Measurements from ENCODE around the gene MAP4K4. TPM values are rescaled to one million over a fixed set of nuclear protein-coding genes. Genes with fewer than 3 reads are reported as not detected.
A peak's percentile ranks its signal among the peaks of the same experiment; 100 is the strongest.

The MAP4K4 gene
- total and polyA plus RNA-seq, 2 experiments from 2014 or later: 59.1 to 84.4 TPM

DNA sequence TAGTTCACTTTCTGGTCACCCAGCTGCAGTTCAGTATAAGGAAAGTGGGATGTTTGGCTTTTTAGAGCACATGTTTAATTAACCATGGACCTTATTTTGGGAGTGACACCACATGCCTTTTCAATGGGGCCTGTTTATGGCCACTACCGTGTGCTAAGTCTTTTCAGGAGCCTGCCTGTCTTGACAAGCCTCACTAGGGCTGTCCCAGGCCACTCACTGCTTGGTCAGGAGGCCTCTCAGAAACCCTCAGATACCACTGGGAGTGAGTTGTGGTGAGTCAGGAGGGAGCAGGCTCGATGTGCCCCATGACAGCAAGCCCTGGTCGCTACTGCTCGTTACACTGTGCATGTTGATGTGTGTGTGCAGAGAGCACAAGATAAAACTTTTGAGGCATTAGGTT lies 123.0 kb downstream of the MAP4K4 start:
- WGBS (ENCODE audit: low lambda C conversion rate, missing lambda C conversion rate): 35% methylated on average over 4 of the region's 4 CpGs
- H3K4me2 ChIP-seq: no peak overlapping the region
- peaks cover 46% of the 10 kb centered on the region for H3K4me1 ChIP-seq (ENCODE audit: insufficient read depth)
- H4K20me1 ChIP-seq (ENCODE audit: insufficient read depth, poor library complexity, severe bottlenecking): peaks cover 38% of the 10 kb centered on the region
- DNase-seq (ENCODE audit: low spot score): peak; percentile 63
- peaks cover 96% of the 10 kb centered on the region for H3K79me2 ChIP-seq
- H3K9me3 ChIP-seq (ENCODE audit: low read depth): no peaks in the 10 kb centered on the region
- no peak overlapping the region for H2AFZ ChIP-seq
- no peak overlapping the region for H3K4me3 ChIP-seq
- TF ChIP-seq, protein P1, sequence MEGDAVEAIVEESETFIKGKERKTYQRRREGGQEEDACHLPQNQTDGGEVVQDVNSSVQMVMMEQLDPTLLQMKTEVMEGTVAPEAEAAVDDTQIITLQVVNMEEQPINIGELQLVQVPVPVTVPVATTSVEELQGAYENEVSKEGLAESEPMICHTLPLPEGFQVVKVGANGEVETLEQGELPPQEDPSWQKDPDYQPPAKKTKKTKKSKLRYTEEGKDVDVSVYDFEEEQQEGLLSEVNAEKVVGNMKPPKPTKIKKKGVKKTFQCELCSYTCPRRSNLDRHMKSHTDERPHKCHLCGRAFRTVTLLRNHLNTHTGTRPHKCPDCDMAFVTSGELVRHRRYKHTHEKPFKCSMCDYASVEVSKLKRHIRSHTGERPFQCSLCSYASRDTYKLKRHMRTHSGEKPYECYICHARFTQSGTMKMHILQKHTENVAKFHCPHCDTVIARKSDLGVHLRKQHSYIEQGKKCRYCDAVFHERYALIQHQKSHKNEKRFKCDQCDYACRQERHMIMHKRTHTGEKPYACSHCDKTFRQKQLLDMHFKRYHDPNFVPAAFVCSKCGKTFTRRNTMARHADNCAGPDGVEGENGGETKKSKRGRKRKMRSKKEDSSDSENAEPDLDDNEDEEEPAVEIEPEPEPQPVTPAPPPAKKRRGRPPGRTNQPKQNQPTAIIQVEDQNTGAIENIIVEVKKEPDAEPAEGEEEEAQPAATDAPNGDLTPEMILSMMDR (IDR thresholded peaks at IDR 0.05; ENCODE audit: poor library complexity): no peak
- no peak for TF ChIP-seq EZH2 (IDR thresholded peaks at IDR 0.05; ENCODE audit: borderline replicate concordance)
- no peaks in the 10 kb centered on the region for H3K36me3 ChIP-seq (replicated peaks; ENCODE audit: insufficient read depth, low read depth)
- H3K9me2 ChIP-seq (replicated peaks; ENCODE audit: insufficient read depth): no peaks in the 10 kb centered on the region
- H3K27me3 ChIP-seq: no peaks in the 10 kb centered on the region
- peak overlapping the region; percentile 38 for H3K27ac ChIP-seq

DNA sequence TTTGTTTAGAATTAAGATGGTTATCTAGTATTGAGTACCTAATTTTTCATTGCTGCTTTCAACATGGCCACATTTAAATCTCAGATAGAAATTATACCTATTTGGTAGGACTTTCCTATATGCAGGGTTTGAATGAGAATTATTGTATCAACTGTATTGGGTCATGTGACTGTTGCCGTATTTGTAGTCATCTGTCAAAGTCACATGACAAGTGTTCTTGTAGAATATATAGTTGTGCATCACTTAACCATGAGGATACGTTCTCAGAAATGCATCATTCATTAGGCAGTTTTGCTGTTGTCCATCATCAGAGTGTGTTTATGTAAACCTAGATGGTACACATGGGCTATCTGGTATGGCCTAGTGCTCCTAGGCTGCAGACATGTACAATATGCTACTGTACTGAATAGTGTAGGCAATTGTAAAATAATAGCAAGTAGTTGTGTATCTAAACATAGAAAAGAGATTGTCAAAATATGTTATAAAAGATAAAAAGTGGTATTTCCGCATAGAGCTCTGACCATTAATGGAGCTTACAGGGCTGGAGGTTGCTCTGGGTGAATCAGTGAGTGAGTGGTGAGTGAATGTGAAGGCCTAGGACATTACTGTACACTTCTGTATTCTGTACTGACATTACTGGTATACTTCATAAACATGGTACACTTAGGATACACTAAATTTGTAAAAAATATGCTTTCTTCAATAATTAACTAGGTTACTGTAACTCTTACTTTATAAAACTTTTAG lies 123.7 kb downstream of the MAP4K4 start:
- no peaks in the 10 kb centered on the region for H3K36me3 ChIP-seq (replicated peaks; ENCODE audit: insufficient read depth, low read depth)
- no peak overlapping the region for H2AFZ ChIP-seq
- H3K4me2 ChIP-seq: no peak overlapping the region
- peaks cover 33% of the 10 kb centered on the region for H4K20me1 ChIP-seq (ENCODE audit: insufficient read depth, poor library complexity, severe bottlenecking)
- H3K27ac ChIP-seq: peak overlapping the region; percentile 38
- no peaks in the 10 kb centered on the region for H3K27me3 ChIP-seq
- H3K9me3 ChIP-seq (ENCODE audit: low read depth): no peaks in the 10 kb centered on the region
- H3K79me2 ChIP-seq: peaks cover 96% of the 10 kb centered on the region
- no peaks in the 10 kb centered on the region for H3K9me2 ChIP-seq (replicated peaks; ENCODE audit: insufficient read depth)
- TF ChIP-seq EZH2 (IDR thresholded peaks at IDR 0.05; ENCODE audit: borderline replicate concordance) (no peak), EZH2phosphoT487 (IDR thresholded peaks at IDR 0.05; ENCODE audit: low read depth, severe bottlenecking, unreplicated experiment) (no peak)
- TF ChIP-seq, protein P1 (IDR thresholded peaks at IDR 0.05; ENCODE audit: poor library complexity): no peak
- no peak for DNase-seq (ENCODE audit: low spot score)
- H3K4me1 ChIP-seq (ENCODE audit: insufficient read depth): peaks cover 48% of the 10 kb centered on the region
- WGBS (ENCODE audit: low lambda C conversion rate, missing lambda C conversion rate): 89% methylated on average over 3 of the region's 3 CpGs
- H3K4me3 ChIP-seq: no peak overlapping the region

DNA sequence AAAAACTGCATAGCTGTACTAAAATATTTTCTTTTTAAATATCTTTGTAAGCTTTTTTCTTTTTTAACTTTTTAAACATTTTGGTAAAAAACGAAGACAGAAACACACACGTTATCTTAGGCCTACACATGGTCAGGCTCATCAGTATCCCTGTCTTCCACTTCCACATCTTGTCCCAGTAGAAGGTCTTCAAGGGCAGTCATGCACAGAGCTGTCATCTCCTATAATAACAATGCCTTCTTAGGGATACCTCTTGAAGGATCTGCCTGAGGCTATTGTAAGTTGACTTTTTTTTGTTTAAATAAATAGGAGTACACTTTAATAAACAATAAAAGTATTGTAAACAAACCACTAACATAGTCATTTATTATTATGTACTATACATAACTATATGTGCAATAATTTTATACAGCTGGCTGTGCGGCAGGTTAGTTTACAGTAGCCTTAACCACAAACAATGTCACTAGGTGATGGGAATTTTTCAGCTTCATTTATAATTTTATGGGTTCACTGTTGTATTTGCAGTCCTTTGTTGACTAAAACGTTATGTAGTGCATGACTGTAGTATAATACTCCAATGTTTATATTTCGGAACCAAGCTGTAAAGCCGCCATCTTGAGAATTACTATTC lies 124.4 kb downstream of the MAP4K4 start:
- no peak for DNase-seq (ENCODE audit: low spot score)
- H3K9me3 ChIP-seq (ENCODE audit: low read depth): no peaks in the 10 kb centered on the region
- H2AFZ ChIP-seq: no peak overlapping the region
- H3K4me3 ChIP-seq: no peak overlapping the region
- peaks cover 93% of the 10 kb centered on the region for H3K79me2 ChIP-seq
- 70% methylated on average over 6 of the region's 6 CpGs for WGBS (ENCODE audit: low lambda C conversion rate, missing lambda C conversion rate)
- H3K4me2 ChIP-seq: no peak overlapping the region
- H3K27ac ChIP-seq: no peak overlapping the region
- H3K9me2 ChIP-seq (replicated peaks; ENCODE audit: insufficient read depth): no peaks in the 10 kb centered on the region
- TF ChIP-seq, protein P1 (IDR thresholded peaks at IDR 0.05; ENCODE audit: poor library complexity): no peak
- TF ChIP-seq EZH2 (IDR thresholded peaks at IDR 0.05; ENCODE audit: borderline replicate concordance) (no peak), EZH2phosphoT487 (IDR thresholded peaks at IDR 0.05; ENCODE audit: low read depth, severe bottlenecking, unreplicated experiment) (no peak)
- no peaks in the 10 kb centered on the region for H3K36me3 ChIP-seq (replicated peaks; ENCODE audit: insufficient read depth, low read depth)
- H3K27me3 ChIP-seq: no peaks in the 10 kb centered on the region
- H3K4me1 ChIP-seq (ENCODE audit: insufficient read depth): peaks cover 54% of the 10 kb centered on the region
- peaks cover 32% of the 10 kb centered on the region for H4K20me1 ChIP-seq (ENCODE audit: insufficient read depth, poor library complexity, severe bottlenecking)
